ENCODE measurements around the gene SLC25A30. TPM values are rescaled to one million over a fixed set of nuclear protein-coding genes. Genes with fewer than 3 reads are reported as not detected.
A peak's percentile ranks its signal among the peaks of the same experiment; 100 is the strongest.

Gene SLC25A30
- polyA plus RNA-seq, 1 experiment: 14.0 TPM

DNA sequence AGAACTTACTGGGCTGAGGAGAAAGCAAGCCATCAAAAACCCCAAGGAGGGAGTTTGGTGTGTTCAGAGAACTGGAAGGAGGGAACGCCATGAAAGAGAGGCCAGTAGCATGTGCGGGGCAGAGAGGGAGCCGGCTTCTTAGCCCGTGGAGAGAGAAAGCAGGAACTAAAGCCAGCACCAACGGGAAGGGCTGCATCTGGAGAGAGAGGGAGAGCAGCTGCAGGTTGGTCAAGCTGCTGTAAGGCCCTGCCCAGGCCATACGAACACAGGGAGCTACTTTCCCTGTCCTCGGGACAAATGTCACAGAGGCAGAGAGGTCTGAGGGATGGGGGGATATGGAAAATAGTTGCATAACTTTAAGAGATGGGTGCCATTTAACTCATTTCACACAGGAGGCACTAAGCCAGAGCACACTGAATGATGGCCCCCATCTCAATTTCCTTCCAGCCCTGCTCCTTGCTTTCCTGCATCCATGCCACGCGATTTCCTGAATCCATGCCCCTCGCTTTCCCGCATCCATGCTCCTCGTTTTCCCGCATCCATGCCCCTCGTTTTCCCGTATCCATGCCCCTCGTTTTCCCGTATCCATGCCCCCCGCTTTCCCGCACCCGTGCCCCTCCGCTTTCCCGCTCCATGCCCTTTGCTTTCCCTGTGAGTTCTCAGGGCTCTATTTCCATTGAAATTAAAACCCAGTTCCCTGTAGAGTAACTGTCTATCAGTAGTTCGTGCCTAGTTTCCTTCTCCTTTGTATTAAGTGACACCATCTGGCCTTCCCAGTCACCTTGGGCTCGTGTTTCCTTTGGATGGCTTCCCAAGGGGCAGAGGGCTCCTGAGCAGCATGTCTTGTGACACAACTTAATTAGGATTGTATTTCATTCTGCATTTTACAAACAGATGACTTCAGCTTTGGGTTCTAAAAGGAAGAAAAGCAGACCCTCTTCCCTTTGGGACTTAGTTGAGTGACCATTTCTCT is 45.7 kb downstream of the SLC25A30 start:
- no peak for DNase-seq (ENCODE audit: low read depth, low spot score)
- Histone ChIP-seq H3K27ac (ENCODE audit: low read depth, low read length) (no peak overlapping the region), H3K27me3 (ENCODE audit: control insufficient read depth, insufficient read depth, low read length) (no peaks in the 10 kb centered on the region), H3K9me3 (ENCODE audit: control insufficient read depth, insufficient read depth, low read length) (no peaks in the 10 kb centered on the region), H3K4me3 (ENCODE audit: low read depth, low read length) (no peak overlapping the region)
- ChIA-PET POLR2A (no interaction called here), CTCF (interaction anchor here (1.0 to 4.2 kb wide), 6 partner anchors 15 to 140 kb away, joined by 3 to 46 read pairs (median 14); no protein-coding TSS in a partner anchor)
- TF ChIP-seq, protein P1, sequence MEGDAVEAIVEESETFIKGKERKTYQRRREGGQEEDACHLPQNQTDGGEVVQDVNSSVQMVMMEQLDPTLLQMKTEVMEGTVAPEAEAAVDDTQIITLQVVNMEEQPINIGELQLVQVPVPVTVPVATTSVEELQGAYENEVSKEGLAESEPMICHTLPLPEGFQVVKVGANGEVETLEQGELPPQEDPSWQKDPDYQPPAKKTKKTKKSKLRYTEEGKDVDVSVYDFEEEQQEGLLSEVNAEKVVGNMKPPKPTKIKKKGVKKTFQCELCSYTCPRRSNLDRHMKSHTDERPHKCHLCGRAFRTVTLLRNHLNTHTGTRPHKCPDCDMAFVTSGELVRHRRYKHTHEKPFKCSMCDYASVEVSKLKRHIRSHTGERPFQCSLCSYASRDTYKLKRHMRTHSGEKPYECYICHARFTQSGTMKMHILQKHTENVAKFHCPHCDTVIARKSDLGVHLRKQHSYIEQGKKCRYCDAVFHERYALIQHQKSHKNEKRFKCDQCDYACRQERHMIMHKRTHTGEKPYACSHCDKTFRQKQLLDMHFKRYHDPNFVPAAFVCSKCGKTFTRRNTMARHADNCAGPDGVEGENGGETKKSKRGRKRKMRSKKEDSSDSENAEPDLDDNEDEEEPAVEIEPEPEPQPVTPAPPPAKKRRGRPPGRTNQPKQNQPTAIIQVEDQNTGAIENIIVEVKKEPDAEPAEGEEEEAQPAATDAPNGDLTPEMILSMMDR (IDR thresholded peaks at IDR 0.05; ENCODE audit: low read depth, low read length): no peak

DNA sequence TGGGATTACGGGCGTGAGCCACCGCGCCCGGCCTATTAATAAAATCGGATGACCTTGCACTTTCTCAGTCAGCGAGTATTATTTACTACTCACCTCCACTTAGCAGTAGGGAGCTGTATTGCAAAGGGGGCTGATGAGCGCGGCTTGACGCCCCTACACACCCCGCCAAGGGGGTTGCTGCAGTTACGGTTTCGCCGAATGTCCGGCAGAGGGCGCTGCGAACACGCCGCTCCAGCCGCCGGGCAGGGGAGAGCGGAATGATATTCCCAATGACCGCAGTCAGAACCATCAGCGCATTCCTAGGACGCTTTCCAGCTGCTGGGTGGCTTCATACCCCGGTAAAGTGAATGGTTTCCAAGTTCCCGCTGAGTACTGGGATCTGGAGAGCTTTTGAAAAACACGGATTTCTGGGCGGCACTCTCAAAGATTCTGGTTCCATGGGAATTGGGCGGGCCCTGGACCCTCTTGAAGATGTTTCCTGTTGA is 47.2 kb downstream of the SLC25A30 start:
- DNase-seq (ENCODE audit: low read depth, low spot score): peak; percentile 73
- peak overlapping the region; percentile 31 for H3K27ac ChIP-seq (ENCODE audit: low read depth, low read length)
- POLR2A ChIA-PET: interaction anchor here (0.5 to 0.7 kb wide), 3 partner anchors 23 to 30 kb away, joined by 3 to 4 read pairs (median 3); partner anchors contain the start of gene TPT1
- CTCF ChIA-PET: interaction anchor here (0.6 to 4.2 kb wide), 26 partner anchors 9 to 784 kb away, joined by 3 to 46 read pairs (median 3); no protein-coding TSS in a partner anchor
- no peak overlapping the region for H3K4me3 ChIP-seq (ENCODE audit: low read depth, low read length)
- H3K27me3 ChIP-seq (ENCODE audit: control insufficient read depth, insufficient read depth, low read length): no peaks in the 10 kb centered on the region
- H3K9me3 ChIP-seq (ENCODE audit: control insufficient read depth, insufficient read depth, low read length): no peaks in the 10 kb centered on the region
- TF ChIP-seq, protein P1 (IDR thresholded peaks at IDR 0.05; ENCODE audit: low read depth, low read length): peak; percentile 95

DNA sequence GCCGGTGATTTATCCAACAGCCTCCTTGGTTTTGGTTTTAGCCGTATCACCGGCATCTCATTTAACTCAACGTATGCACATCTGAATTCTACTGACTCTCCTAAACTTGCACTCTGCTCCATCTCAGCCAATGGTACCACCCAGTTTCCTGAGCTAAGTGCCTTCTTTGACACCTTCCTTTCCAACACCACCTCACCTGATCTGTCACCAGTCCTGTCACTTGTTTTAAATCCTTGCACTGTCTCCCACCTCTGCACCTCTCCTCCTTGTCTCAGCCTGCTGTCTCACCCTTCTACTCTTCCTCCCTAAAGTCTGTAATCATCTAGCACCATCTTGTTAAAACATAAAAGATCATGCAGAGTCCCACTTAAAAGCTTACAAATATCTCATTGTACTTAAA is 49.1 kb downstream of the SLC25A30 start:
- ChIA-PET CTCF (interaction anchor here (0.6 to 4.2 kb wide), 4 partner anchors 22 to 143 kb away, joined by 3 to 46 read pairs (median 8); no protein-coding TSS in a partner anchor), POLR2A (no interaction called here)
- H3K27ac ChIP-seq (ENCODE audit: low read depth, low read length): no peak overlapping the region
- H3K4me3 ChIP-seq (ENCODE audit: low read depth, low read length): no peak overlapping the region
- no peak for DNase-seq (ENCODE audit: low read depth, low spot score)
- TF ChIP-seq, protein P1 (IDR thresholded peaks at IDR 0.05; ENCODE audit: low read depth, low read length): no peak
- no peaks in the 10 kb centered on the region for H3K9me3 ChIP-seq (ENCODE audit: control insufficient read depth, insufficient read depth, low read length)
- no peaks in the 10 kb centered on the region for H3K27me3 ChIP-seq (ENCODE audit: control insufficient read depth, insufficient read depth, low read length)

DNA sequence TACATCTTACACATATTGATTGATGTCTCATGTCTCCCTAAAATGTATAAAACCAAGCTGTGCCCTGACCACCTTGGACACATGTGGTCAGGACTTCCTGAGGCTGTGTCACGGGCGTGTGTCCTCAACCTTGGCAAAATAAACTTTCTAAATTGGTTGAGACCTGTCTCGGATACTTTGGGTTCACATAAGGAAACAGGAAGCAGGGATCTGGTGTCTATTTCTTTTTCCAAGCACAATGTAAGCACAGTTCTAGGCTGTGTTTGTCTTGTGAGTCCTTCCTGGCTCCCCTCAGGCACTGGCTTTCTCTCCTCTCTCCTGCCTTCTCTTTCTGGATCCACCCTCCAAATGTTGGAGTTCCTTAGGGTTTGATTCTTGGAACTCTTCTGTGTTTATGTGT is 49.6 kb downstream of the SLC25A30 start:
- DNase-seq (ENCODE audit: low read depth, low spot score): no peak
- ChIA-PET CTCF (interaction anchor here (1.0 kb wide), 1 partner anchor 144 kb away, joined by 3 read pairs; no protein-coding TSS in a partner anchor), POLR2A (no interaction called here)
- Histone ChIP-seq H3K27ac (ENCODE audit: low read depth, low read length) (no peak overlapping the region), H3K4me3 (ENCODE audit: low read depth, low read length) (no peak overlapping the region), H3K9me3 (ENCODE audit: control insufficient read depth, insufficient read depth, low read length) (no peaks in the 10 kb centered on the region), H3K27me3 (ENCODE audit: control insufficient read depth, insufficient read depth, low read length) (no peaks in the 10 kb centered on the region)
- TF ChIP-seq, protein P1 (IDR thresholded peaks at IDR 0.05; ENCODE audit: low read depth, low read length): no peak
